SJSA1 (cell line): Measurements from ENCODE around the gene TCEA2. TPM values are rescaled to one million over a fixed set of nuclear protein-coding genes. Genes with fewer than 3 reads are reported as not detected.

Source experiments
- DNase-seq, 2 experiments: peaks; one replicate each; pipeline ENCODE4 v3.0.0-alpha.2; 2015 to 2020; ENCODE audit warnings: low spot score in 2 of 2, low read depth in 1 of 2
- H3K27ac ChIP-seq: fragments of 250-450 bp; sonication (Bioruptor Pico); 2 replicates; pipeline ENCODE4 v1.5.1; 2020; ENCODE audit warnings: mild to moderate bottlenecking, moderate library complexity
- H3K27me3 ChIP-seq: fragments of 250-450 bp; sonication (Bioruptor Pico); replicated peaks from 2 replicates; pipeline ENCODE4 v1.5.1; 2020; ENCODE audit warnings: mild to moderate bottlenecking, moderate library complexity
- H3K36me3 ChIP-seq: fragments of 250-450 bp; sonication (Bioruptor Pico); 2 replicates; pipeline ENCODE4 v1.5.1; 2020; ENCODE audit warnings: mild to moderate bottlenecking
- H3K4me1 ChIP-seq: fragments of 250-450 bp; sonication (Bioruptor Pico); replicated peaks from 2 replicates; pipeline ENCODE4 v1.6.1; 2021; ENCODE audit warnings: mild to moderate bottlenecking
- H3K4me3 ChIP-seq: fragments of 250-450 bp; sonication (Bioruptor Pico); 2 replicates; pipeline ENCODE4 v1.5.1; 2020; ENCODE audit warnings: mild to moderate bottlenecking
- H3K9me3 ChIP-seq: fragments of 250-450 bp; sonication (Bioruptor Pico); replicated peaks from 2 replicates; pipeline ENCODE4 v1.5.1; 2020; ENCODE audit warnings: mild to moderate bottlenecking
- total RNA-seq: library from RNA; depleted of rRNA; stranded (reverse); fragments of >200 nt; shearing (Covaris generic); gene quantifications from 2 replicates; pipeline ENCODE4 v1.2.3, GENCODE V29; 2014

TCEA2 gene
- total RNA-seq, 1 experiment from 2014 or later, result 120 TPM

DNA sequence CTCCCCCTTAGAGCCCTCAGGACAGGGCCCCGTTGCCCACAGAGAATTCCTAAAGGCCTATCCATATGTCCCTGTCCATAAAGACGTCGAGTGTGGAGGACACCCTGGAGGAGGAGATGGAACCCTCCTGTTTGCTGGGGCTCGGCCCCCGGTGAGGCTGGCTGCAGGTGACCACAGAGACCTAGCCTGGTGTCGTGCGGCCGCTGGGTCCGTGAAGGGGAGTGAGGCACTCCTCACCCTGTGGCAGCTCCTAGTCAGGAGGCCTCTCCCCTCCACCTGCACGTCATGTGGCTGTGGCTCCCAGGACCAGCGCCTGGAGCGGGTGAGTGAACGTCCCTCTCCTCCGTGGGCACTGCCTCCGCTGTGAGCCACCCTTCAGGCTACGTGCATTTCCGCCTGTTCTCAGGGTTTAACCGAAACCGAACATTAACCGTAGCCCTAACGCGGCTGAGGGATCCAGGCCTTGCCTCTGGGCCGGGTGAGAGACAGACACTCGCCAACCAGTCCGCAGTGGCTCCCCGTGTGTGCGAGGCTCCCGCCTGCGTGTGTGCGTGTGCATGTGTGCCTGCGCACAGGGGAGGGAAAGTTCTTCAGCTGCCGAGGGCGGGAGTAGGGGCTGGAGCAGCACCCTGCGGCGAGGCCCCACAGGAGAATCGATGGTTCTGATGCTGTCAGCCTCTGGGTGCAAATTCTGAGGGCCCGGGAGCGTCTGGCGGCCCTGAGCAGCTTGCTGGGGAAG, 5.9 kb upstream of the TCEA2 start:
- no peak for DNase-seq
- no peaks in the 10 kb centered on the region for H3K9me3 ChIP-seq
- H3K4me1 ChIP-seq, result peaks cover 75% of the 10 kb centered on the region
- peak overlapping the region; percentile 16; the same call in 1 of the 2 replicates for H3K27ac ChIP-seq
- H3K36me3 ChIP-seq, result peaks cover 55% of the 10 kb centered on the region
- peak overlapping the region; percentile 5; the same call in 1 of the 2 replicates for H3K4me3 ChIP-seq
- no peaks in the 10 kb centered on the region for H3K27me3 ChIP-seq

DNA sequence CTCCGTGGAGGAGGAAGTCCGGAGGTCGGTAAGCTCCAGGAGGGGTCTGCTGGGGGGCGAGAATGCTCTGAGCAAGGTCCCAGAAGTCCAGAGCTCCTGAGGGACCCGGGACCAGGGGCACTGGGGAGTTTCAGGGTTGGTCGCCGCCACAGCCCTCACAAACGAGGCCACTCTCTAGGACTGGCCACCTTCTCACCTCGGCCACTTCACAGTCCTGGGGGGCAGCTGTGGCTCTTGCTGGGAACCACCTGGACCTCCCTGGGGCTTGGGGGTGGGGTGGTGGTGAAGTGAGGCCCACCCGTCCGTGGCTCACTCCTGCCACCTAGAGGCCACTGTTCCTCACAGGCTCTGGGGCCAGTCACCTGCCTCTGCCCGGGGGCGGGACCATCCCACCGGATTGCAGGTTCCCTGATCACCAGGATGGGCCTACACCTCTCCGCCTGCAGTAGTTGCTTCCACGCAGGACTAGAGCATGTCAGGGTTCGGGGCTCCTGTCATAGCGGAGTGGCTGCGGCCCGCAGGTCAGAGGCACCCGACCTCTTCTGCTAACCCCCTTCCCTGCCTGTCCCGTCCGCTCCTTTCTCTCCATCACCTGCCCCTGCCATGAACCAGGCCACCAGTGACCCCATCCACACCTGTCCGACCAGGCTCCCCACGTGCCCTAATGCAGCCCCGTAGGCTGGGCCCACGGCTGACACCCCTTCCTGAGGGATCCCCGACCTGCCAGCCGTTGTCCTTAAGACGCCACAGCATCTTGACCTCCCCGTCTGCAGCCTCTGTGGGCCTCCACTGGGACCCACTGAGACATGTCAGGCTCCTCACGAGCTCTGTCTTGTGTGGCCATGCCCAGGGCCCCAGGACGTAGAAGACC, 5.1 kb upstream of the TCEA2 start:
- Histone ChIP-seq H3K36me3 (peaks cover 61% of the 10 kb centered on the region), H3K27ac (peak overlapping the region; percentile 16; the same call in 1 of the 2 replicates), H3K4me1 (peaks cover 75% of the 10 kb centered on the region), H3K4me3 (peak overlapping the region; percentile 5), H3K27me3 (no peaks in the 10 kb centered on the region), H3K9me3 (no peaks in the 10 kb centered on the region)
- DNase-seq, result peak; percentile 69 to 90

DNA sequence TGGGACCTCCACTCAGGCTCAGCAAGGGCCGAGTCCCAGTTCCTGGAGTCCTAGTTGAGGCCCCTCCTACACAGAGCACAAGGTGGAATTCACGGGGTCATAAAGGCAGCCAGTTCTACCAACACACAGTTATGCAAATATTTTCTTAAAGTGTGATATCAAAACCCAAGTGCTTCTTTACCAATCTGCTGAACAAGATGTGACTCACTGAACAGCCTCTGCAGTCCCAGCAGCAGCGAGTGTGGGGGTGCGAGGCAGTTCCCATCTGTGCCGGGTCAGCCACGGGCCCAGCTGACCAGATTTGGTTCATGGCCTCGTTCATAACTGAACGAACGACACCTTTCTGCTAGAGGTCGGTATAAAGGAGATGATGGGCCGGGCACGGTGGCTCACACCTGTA, 4.5 kb upstream of the TCEA2 start:
- Histone ChIP-seq H3K4me1 (peaks cover 75% of the 10 kb centered on the region), H3K4me3 (no peak overlapping the region), H3K27me3 (no peaks in the 10 kb centered on the region), H3K27ac (no peak overlapping the region), H3K36me3 (peaks cover 66% of the 10 kb centered on the region), H3K9me3 (no peaks in the 10 kb centered on the region)
- DNase-seq, result no peak

DNA sequence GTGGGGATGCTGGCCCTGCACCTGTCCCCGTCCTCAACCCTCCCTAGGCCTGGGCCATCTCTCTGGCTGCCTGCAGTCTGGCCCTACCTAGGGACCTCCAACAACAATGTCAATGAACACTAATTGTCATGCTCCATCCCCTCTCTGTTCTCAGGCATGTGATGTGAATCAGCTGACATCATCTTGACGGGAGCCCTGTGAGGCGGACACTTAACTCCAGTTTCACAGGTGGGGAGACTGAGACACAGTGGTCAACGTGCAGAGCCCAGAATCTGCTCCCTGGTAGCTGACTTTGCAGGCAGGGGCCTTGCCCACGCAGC, 762 bp upstream of the TCEA2 start:
- Histone ChIP-seq H3K36me3 (peaks cover 73% of the 10 kb centered on the region), H3K27me3 (no peaks in the 10 kb centered on the region), H3K9me3 (no peaks in the 10 kb centered on the region), H3K4me3 (peak overlapping the region; percentile 74; the same call in 1 of the 2 replicates), H3K27ac (no peak overlapping the region), H3K4me1 (peaks cover 75% of the 10 kb centered on the region)
- no peak for DNase-seq

DNA sequence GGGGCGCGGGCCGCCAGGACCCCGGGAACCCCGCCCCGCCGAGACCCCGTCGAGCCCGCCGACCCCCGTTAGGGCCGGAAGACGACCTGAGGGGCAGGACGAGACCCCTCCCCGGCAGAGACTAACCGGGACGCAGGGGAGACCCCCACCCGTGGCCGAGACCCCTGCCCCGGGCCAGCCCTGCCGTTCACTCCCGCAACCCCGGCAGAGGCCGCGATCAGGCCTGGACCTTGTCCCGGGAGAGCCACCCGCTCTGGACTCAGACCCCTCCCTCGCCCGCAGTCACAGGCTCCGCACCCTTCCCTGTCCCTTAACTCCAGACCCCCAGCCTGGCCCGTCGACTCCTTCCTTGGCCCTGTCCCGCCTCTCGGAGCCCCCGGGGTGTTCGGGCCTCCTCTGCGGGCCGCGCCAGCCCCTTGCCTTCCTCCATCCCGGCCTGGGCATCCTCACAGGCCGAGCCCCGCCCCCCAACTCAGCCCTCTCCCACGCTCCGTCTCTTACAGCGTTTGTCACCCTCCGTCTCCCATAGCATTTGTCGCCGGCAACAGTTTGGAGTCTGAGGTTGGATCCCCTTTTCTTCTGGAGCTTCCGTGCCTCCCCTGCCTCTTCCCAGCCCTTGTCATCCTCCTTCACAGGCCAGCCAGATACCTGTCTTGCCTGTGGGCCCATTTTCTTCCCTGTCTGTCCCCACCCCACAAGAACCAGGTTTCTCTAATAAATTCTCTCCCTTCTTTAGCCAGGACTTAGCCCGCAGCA, 569 bp downstream of the TCEA2 start:
- H3K9me3 ChIP-seq, result no peaks in the 10 kb centered on the region
- H3K27me3 ChIP-seq, result no peaks in the 10 kb centered on the region
- DNase-seq, result no peak
- H3K4me3 ChIP-seq, result peak overlapping the region; percentile 74
- peak overlapping the region; percentile 44 for H3K27ac ChIP-seq
- H3K4me1 ChIP-seq, result peaks cover 72% of the 10 kb centered on the region
- H3K36me3 ChIP-seq, result peaks cover 67% of the 10 kb centered on the region

DNA sequence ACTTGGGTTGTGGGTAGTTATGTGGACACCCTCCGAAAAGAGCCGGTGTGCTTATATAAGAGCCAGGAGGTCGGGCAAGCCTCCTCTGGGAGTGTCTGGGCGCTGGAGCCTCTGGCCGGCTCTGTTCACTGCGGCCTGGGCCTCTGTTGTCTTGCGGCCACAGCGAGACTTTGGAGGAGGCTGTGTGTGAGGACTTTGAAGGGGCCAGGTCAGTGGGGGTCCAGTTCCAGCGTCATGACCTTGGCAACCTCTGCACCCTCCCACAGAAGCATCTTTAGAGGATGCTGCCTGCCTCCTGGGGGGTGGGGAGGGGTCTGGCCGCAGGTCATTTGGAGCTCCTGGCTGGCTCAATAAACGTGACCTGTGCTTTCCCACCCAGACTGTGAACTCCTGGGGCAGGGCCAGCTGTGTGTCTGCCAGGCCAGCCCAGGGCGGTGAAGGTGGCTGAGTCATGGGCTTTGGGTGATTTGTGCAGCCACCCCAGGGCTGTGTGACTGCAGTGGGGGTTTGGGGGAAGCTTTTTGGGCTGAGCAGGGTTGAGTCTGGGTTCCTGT, 1.2 kb downstream of the TCEA2 start:
- Histone ChIP-seq H3K27me3 (no peaks in the 10 kb centered on the region), H3K36me3 (peaks cover 67% of the 10 kb centered on the region), H3K4me3 (peak overlapping the region; percentile 74), H3K27ac (peak overlapping the region; percentile 44), H3K9me3 (no peaks in the 10 kb centered on the region), H3K4me1 (peaks cover 76% of the 10 kb centered on the region)
- DNase-seq, result peak; percentile 87

DNA sequence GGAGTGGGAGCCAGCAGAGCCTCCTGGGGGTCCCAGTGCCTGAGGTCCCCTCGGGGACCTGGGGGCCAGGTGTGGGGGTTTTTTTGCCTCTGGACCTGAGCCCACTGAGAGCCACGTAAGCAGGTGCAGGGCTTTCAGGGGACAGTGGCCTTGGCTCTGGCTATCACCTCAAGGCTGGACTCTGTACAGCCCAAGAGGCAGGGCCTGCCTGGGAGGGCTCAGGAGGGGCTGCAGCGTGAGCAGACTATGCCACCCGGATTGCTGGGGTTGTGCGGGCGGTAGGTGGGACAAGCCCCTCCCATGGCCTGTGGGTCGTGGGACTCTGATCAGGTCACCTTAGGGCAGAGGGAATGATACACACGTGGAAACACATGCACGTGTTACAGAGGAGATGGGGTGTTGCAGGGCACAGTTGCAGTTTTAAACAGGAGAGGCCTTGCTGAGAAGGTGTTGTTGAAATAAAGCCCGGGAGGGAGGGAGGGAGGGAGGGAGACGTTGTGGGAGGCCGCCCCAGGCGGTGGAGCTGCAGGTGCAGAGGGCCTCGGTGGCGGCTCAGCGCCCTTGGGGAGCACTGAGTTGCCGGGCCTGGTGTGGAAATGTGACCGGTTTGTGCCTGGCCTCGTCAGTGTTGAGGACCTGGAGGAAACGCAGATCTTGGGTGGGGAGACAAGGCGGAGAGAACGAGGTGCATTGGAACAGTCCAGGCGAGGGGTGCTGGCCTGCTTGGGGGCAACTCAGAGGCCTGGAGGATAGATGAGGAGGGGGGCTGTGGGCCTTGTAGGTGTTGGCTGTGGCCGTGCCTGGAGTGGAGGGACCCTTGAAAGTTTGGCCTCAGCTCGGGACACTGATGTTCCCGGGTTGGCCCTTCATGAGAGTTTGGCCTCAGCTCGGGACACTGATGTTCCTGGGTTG, 2.3 kb downstream of the TCEA2 start:
- Histone ChIP-seq H3K36me3 (peaks cover 66% of the 10 kb centered on the region), H3K27me3 (no peaks in the 10 kb centered on the region), H3K9me3 (no peaks in the 10 kb centered on the region), H3K4me1 (peaks cover 87% of the 10 kb centered on the region), H3K4me3 (no peak overlapping the region), H3K27ac (peak overlapping the region; percentile 44)
- peak in 1 of 2 experiments; percentile 37 for DNase-seq

DNA sequence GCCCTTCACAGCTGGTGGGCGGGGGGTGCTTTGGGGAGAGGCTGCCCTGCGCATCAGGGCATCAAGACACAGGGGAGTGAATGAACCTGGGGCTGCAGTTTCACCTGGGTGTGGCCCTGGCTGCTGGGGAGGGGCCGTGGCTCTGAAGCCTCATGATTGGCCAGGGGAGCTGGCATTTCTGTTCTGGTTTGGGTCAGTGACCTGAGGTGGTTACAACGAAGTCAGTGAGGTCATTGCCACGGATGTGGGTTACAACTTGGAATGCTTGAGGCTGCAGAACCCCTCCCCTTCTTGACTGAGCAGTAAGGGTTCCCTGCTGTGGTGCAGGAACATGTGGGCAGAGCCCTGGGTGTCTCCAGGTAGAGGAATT, 3.0 kb downstream of the TCEA2 start:
- Histone ChIP-seq H3K4me3 (no peak overlapping the region), H3K9me3 (no peaks in the 10 kb centered on the region), H3K27ac (peak overlapping the region; percentile 44), H3K4me1 (peaks cover 92% of the 10 kb centered on the region), H3K36me3 (peaks cover 71% of the 10 kb centered on the region), H3K27me3 (no peaks in the 10 kb centered on the region)
- DNase-seq, result peak; percentile 64 to 78

DNA sequence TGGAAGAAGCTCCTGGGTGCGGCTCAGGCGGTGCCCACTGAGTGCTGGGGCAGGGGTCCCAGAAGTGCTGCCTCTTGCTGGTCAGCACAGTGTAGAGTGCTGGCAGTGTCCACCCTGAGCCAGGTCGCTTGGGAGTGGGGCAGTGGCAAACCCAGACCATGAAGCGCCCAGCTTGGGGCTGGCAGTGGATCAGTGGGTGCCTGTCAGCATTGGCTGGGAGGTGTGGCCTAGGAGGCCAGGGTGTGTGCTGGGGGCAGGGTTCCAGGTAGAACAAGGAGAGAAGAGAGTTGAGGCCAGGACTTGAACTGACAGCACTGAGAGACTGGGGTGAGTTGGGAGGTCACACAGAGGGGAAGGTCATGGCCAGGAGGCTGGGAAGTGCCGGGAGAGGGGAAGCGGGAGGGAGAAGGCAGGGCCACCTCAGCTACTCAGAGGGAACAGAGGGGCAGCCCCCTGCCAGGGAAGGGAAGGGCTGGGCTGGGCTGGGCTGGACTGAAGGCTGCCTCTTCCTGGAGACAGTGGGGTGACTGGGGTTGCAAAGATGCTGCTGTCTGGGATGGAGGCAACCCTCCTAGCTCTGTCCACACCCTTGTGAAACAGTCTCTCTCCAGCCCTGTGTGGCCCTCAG, 4.1 kb downstream of the TCEA2 start:
- Histone ChIP-seq H3K27ac (no peak overlapping the region), H3K27me3 (no peaks in the 10 kb centered on the region), H3K4me3 (no peak overlapping the region), H3K4me1 (peaks cover 84% of the 10 kb centered on the region), H3K9me3 (no peaks in the 10 kb centered on the region), H3K36me3 (peaks cover 74% of the 10 kb centered on the region)
- peak in 1 of 2 experiments; percentile 18 for DNase-seq

DNA sequence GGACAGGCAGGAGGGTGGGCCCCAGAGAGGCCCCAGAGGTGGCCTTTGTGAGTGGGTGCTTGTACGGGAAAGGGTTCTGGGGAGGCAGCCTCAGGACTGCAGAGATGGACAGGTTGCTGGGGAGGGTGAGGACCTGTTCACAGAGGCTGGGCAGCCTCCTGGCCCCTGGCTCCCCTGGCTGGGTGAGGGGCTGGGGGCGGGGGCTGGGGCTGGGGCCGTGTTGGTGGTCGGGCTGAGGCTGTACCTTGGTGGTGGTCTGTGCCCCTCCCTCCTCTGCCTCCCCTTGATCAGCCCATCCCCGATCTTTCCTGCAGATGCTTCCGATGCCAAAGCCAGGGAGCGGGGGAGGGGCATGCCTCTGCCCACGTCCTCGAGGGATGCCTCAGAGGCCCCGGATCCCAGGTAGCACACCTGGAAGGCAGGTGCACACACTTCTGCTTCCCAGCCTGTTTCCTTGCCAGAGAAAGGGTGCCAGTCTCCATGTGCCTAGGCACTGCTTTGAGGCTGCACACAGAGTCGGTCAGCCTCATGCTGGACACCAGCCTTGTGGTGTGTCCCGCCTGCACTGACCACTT, 4.8 kb downstream of the TCEA2 start:
- Histone ChIP-seq H3K4me3 (no peak overlapping the region), H3K27ac (no peak overlapping the region), H3K36me3 (peaks cover 74% of the 10 kb centered on the region)

DNA sequence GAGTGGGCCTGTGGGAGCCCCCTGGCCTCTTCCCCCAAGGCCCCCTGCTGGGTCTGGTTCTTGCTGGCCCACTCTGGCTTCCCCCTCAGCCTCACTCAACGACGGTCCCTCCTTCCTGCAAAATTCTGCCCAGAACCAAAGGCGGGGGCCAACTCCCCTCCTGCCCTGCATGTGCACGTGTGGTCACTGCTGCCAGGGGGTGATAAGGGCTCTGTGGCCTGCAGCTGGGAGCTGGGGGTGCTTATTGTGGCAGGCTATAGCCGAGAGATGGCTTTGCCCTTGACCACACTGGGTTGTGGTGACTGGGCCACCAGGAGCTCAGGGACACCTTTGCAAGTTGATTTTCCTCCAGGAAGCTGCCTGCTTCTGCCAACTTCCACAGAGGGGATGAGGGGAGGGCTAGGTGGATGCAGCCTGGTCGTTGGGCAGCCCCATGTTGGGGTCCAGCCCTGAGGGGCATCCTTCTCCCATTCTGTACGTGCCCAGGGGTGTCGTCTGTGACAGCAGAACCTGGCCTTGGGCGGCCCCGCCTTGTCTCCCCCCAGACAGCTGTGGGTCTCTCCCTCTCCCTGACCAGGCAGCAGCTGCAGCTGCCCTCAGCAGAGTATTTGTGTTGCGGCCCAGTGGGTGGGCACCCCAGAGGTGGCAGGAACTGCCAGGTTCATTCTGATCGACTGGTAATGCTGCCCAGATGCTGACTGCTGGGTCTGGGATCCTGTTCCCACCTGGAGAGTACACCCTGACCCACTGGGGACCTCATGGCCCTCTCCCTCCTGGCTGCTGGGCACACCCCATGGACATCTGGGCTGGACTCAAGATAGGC, 5.6 kb downstream of the TCEA2 start:
- peaks cover 69% of the 10 kb centered on the region for H3K4me1 ChIP-seq
- H3K27me3 ChIP-seq, result no peaks in the 10 kb centered on the region
- H3K4me3 ChIP-seq, result no peak overlapping the region
- H3K27ac ChIP-seq, result no peak overlapping the region
- H3K36me3 ChIP-seq, result peaks cover 74% of the 10 kb centered on the region
- H3K9me3 ChIP-seq, result no peaks in the 10 kb centered on the region
- no peak for DNase-seq

More for the DNA sequence above, 4.8 kb downstream of the TCEA2 start:
- H3K4me1 ChIP-seq, result peaks cover 77% of the 10 kb centered on the region
- H3K9me3 ChIP-seq, result no peaks in the 10 kb centered on the region
- no peaks in the 10 kb centered on the region for H3K27me3 ChIP-seq
- DNase-seq, result no peak
